ENCODE measurements around the gene OR5F1. TPM values are rescaled to one million over a fixed set of nuclear protein-coding genes. Genes with fewer than 3 reads are reported as not detected.

OR5F1 gene
- total RNA-seq, result not detected

DNA sequence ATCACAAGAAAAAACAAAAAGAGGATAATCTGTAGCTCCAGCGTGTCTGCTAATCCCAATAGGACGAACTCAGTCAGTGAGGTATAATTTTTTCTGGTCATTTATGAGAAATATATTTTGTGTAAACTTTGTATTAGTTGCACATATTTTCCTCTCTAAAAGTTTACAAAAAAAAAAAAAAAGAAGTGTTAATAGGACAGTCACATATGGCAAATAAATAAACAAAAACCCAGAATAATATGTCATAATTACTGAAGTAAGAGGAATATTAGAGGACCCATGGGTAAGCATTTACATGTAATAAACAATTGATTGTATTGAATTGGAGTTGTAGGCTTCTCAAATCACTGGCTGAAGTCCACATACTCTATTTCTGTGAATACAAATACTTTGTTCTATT is at the start of gene OR5F1:
Gene OR5F1, minus strand, starts transcription at position 101 of the 400 bp plus-strand sequence. Its CDS starts 0 bp downstream, at position 101.
- H3K4me3 ChIP-seq, result no peak within 1 kb of the TSS
- no peaks in the 10 kb centered on the region for H3K9me3 ChIP-seq
- intact Hi-C loops (cut with DNase I), result no loop called here
- no peak within 1 kb of the TSS for H3K27ac ChIP-seq
- no peak for DNase-seq
- H3K4me1 ChIP-seq, result no peaks in the 10 kb centered on the region
- no peaks in the 10 kb centered on the region for H3K36me3 ChIP-seq
- no peaks in the 10 kb centered on the region for H3K27me3 ChIP-seq
- no peak within 1 kb of the TSS for H3K9ac ChIP-seq (ENCODE audit: low read depth in 2 of 2, low read length in 2 of 2)
- no peak for TF ChIP-seq CTCF (IDR thresholded peaks at IDR 0.05)

DNA sequence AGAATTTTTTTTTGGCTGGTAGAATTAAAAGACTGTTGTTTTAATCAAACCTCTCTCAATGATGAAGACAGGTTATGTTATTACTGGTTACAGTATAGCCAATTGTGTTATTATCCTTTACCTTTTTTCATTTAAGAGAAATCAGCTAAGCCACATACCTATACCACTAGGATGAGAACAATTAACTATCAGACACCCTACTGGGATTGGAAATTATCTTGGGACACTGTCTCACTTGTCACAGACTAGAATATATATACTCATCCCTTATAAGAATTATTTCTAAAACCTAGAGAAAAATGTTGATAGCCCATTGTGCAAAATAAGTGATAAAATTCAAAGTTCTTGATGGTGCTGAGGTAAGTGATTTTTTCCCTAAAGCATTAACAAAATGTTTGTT is 32.9 kb upstream of the OR5F1 start, which contains the start of gene OR5AS1:
Gene OR5AS1, plus strand, starts transcription at position 301 of the 400 bp plus-strand sequence. CDS start 2,765 bp downstream, outside the sequence.
- no peaks in the 10 kb centered on the region for H3K9me3 ChIP-seq
- no peak within 1 kb of the TSS for H3K4me3 ChIP-seq
- intact Hi-C loops (cut with DNase I), result no loop called here
- H3K9ac ChIP-seq (ENCODE audit: low read depth in 2 of 2, low read length in 2 of 2), result no peak within 1 kb of the TSS
- H3K27me3 ChIP-seq, result no peaks in the 10 kb centered on the region
- TF ChIP-seq CTCF (IDR thresholded peaks at IDR 0.05), result no peak
- H3K4me1 ChIP-seq, result no peaks in the 10 kb centered on the region
- DNase-seq, result no peak
- H3K27ac ChIP-seq, result no peak within 1 kb of the TSS
- H3K36me3 ChIP-seq, result no peaks in the 10 kb centered on the region

- no peak for DNase-seq
- no peak overlapping the region for H3K9ac ChIP-seq (ENCODE audit: low read depth in 2 of 2, low read length in 2 of 2)
- no peak for TF ChIP-seq CTCF (IDR thresholded peaks at IDR 0.05)
- H3K27me3 ChIP-seq, result no peaks in the 10 kb centered on the region
- H3K36me3 ChIP-seq, result no peaks in the 10 kb centered on the region
- H3K27ac ChIP-seq, result no peak overlapping the region
- no peak overlapping the region for H3K4me3 ChIP-seq
- H3K4me1 ChIP-seq, result no peaks in the 10 kb centered on the region
- intact Hi-C loops (cut with DNase I), result no loop called here
- no peaks in the 10 kb centered on the region for H3K9me3 ChIP-seq
These were observed 19.4 kb upstream of the OR5F1 start for GRCh38 chr11:56013805-56014204.

DNA sequence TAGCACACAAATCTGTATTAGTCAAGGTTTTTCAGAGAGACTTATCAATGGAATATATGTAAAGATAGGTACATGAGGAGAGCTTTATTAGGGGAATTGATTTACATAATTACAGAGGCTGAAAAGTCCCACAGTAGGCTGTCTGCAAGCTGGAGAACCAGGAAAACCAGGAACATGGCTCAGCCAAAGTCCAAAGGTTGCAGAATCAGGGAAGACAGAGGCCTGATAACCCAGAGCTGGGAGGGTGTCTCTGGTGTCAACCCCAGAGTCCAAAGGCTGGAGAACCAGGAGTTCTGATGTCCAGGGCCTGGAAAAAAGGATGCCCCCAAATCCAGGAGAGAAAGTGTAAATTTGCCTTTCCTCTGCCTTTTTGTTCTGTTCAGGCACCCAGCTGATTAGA is 16.3 kb upstream of the OR5F1 start:
- Histone ChIP-seq H3K36me3 (no peaks in the 10 kb centered on the region), H3K27me3 (no peaks in the 10 kb centered on the region), H3K9me3 (no peaks in the 10 kb centered on the region), H3K27ac (no peak overlapping the region), H3K4me3 (no peak overlapping the region), H3K9ac (ENCODE audit: low read depth in 2 of 2, low read length in 2 of 2) (no peak overlapping the region), H3K4me1 (no peaks in the 10 kb centered on the region)
- DNase-seq, result no peak
- intact Hi-C loops (cut with DNase I), result no loop called here
- TF ChIP-seq CTCF (IDR thresholded peaks at IDR 0.05), result no peak

GRCh38 chr11:55970935-55971334 is 23.5 kb downstream of the OR5F1 start:
- DNase-seq, result no peak
- Histone ChIP-seq H3K9ac (ENCODE audit: low read depth in 2 of 2, low read length in 2 of 2) (no peak overlapping the region), H3K27ac (no peak overlapping the region), H3K4me1 (no peaks in the 10 kb centered on the region), H3K36me3 (no peaks in the 10 kb centered on the region), H3K27me3 (no peaks in the 10 kb centered on the region), H3K4me3 (no peak overlapping the region), H3K9me3 (no peaks in the 10 kb centered on the region)
- TF ChIP-seq CTCF (IDR thresholded peaks at IDR 0.05), result no peak
- intact Hi-C loops (cut with DNase I), result no loop called here

All from colonic mucosa (tissue), 4 donors.